Caco-2 (cell line): Measurements from ENCODE around the gene HERC5. TPM values are rescaled to one million over a fixed set of nuclear protein-coding genes. Genes with fewer than 3 reads are reported as not detected.
"Not testable (repeated sequence)": the region's sequence is repeated elsewhere in the genome, so short reads cannot be mapped to it uniquely, and the experiment has no call there.

ENCODE experiments used
- BruUV-seq: library from RNA; stranded (reverse); fragments of 400-500 nt; replicated peaks from 2 replicates; lab custom pipeline; 2021; lab: Mats Ljungman, UMichigan
- CTCF ChIA-PET: fragments of 300-600 bp; sonication (Branson Sonifier 250); formaldehyde crosslinking; loops from one replicate; lab custom pipeline; 2022; ENCODE audit warnings: antibody characterized with exemption; lab: Charles Lee
- POLR2A ChIA-PET: fragments of 300-600 bp; sonication (Branson Sonifier 250); formaldehyde crosslinking; loops from one replicate; lab custom pipeline; 2022; ENCODE audit warnings: antibody characterized with exemption; lab: Charles Lee
- DNase-seq, 2 experiments: peaks; one replicate each; pipeline versions ENCODE4 v3.0.0 to v3.0.0-alpha.2; 2020 to 2022
- H3K27me3 ChIP-seq: replicated peaks from 2 replicates; pipeline ENCODE4 v1.6.0; 2011; ENCODE audit warnings: low read length; ENCODE audit not compliant: control insufficient read depth, insufficient read depth
- H3K36me3 ChIP-seq: 2 replicates; pipeline ENCODE4 v1.5.1; 2011; ENCODE audit warnings: low read length; ENCODE audit not compliant: control insufficient read depth, insufficient read depth
- H3K4me1 ChIP-seq: fragments of 250-450 bp; sonication (Bioruptor Pico); 2 replicates; pipeline ENCODE4 v1.5.1; 2020; ENCODE audit warnings: mild to moderate bottlenecking
- H3K4me3 ChIP-seq: 2 replicates; pipeline ENCODE4 v1.5.1; 2011; ENCODE audit warnings: low read depth, mild to moderate bottlenecking, control low read depth, low read length
- H3K9me3 ChIP-seq: fragments of 250-450 bp; sonication (Bioruptor Pico); 2 replicates; pipeline ENCODE4 v1.5.1; 2020; ENCODE audit warnings: mild to moderate bottlenecking, moderate library complexity
- H3K27ac Mint-ChIP-seq: one replicate; pipeline ENCODE4 v1.8.0; 2022; ENCODE audit warnings: mixed read lengths; ENCODE audit not compliant: unreplicated experiment
- H3K27me3 Mint-ChIP-seq: one replicate; pipeline ENCODE4 v1.8.0; 2022; ENCODE audit warnings: mixed read lengths; ENCODE audit not compliant: insufficient read depth, unreplicated experiment
- H3K36me3 Mint-ChIP-seq: one replicate; pipeline ENCODE4 v1.8.0; 2022; ENCODE audit warnings: mild to moderate bottlenecking, mixed read lengths; ENCODE audit not compliant: insufficient read depth, unreplicated experiment
- H3K4me1 Mint-ChIP-seq: one replicate; pipeline ENCODE4 v1.8.0; 2022; ENCODE audit warnings: low read depth, mixed read lengths; ENCODE audit not compliant: unreplicated experiment
- H3K4me3 Mint-ChIP-seq: one replicate; pipeline ENCODE4 v1.8.0; 2022; ENCODE audit warnings: mild to moderate bottlenecking, moderate library complexity, mixed read lengths; ENCODE audit not compliant: unreplicated experiment
- H3K9me3 Mint-ChIP-seq: one replicate; pipeline ENCODE4 v1.8.0; 2022; ENCODE audit warnings: mixed read lengths; ENCODE audit not compliant: unreplicated experiment
- intact Hi-C: fragments of 100-400 bp; cut with micrococcal nuclease; formaldehyde crosslinking; loops from one replicate; pipeline ENCODE4 v1.10.0; 2022; ENCODE audit not compliant: unreplicated experiment
- total RNA-seq: library from RNA; stranded (reverse); gene quantifications from 2 replicates; pipeline ENCODE4 v1.2.3, GENCODE V29; 2022
- TF ChIP-seq, protein P1 (sequence below), 2 experiments: fragments of 200-600 bp in 1 of 2; IDR thresholded peaks; 1 replicate in 1 of 2; 2 replicates in 1 of 2; pipeline versions ENCODE4 v1.5.1 to v1.8.0; 2011 to 2022; ENCODE audit warnings: antibody characterized with exemption in 1 of 2, control low read depth in 1 of 2, inconsistent platforms in 1 of 2, low read depth in 1 of 2, low read length in 1 of 2, mild to moderate bottlenecking in 1 of 2, moderate library complexity in 1 of 2; ENCODE audit not compliant: insufficient read depth in 1 of 2, severe bottlenecking in 1 of 2, unreplicated experiment in 1 of 2

HERC5 gene
- total RNA-seq, 1 experiment from 2014 or later: 5.6 TPM

DNA sequence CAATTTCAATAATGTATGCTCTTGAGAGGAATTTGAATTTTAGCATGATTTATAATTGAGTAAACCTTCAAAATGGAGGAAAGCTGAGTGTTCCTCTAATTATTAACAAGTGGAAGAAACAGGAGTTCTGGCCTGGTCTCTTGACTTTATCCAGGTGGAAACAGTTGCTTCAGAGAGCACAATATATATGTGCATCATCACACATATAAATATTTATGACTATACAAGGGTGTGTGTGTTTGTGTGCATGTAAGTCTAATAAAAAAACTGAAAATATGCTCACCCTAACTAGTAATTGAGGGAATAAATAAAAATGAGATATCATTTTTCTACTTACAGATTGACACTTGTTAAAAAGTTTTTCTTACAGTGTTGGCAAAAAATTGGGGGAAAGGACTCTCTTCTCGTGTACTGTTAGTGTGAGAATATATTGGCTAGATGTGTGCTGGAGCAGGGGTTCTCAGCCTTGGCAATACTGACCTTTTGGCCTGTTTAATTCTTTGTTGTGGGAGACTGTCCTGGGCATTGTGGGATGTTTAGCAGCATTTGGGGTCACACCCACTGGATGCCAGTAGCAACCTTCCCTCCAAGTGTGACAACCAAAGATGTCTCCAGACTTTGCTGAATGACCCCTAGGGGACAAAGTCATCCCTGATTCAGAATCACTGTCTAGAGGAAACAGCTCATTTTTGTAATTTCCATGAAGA is 20.8 kb upstream of the HERC5 start:
- Mint-ChIP-seq H3K9me3 (no peaks in the 10 kb centered on the region), H3K4me3 (no peak overlapping the region), H3K27me3 (no peaks in the 10 kb centered on the region), H3K36me3 (no peaks in the 10 kb centered on the region), H3K4me1 (peaks cover 6% of the 10 kb centered on the region), H3K27ac (no peak overlapping the region)
- no peak for DNase-seq
- no peaks in the 10 kb centered on the region for H3K36me3 ChIP-seq
- TF ChIP-seq, protein P1, sequence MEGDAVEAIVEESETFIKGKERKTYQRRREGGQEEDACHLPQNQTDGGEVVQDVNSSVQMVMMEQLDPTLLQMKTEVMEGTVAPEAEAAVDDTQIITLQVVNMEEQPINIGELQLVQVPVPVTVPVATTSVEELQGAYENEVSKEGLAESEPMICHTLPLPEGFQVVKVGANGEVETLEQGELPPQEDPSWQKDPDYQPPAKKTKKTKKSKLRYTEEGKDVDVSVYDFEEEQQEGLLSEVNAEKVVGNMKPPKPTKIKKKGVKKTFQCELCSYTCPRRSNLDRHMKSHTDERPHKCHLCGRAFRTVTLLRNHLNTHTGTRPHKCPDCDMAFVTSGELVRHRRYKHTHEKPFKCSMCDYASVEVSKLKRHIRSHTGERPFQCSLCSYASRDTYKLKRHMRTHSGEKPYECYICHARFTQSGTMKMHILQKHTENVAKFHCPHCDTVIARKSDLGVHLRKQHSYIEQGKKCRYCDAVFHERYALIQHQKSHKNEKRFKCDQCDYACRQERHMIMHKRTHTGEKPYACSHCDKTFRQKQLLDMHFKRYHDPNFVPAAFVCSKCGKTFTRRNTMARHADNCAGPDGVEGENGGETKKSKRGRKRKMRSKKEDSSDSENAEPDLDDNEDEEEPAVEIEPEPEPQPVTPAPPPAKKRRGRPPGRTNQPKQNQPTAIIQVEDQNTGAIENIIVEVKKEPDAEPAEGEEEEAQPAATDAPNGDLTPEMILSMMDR (IDR thresholded peaks at IDR 0.05; ENCODE audit: insufficient read depth in 1 of 2, low read depth in 1 of 2, low read length in 1 of 2, severe bottlenecking in 1 of 2, unreplicated experiment in 1 of 2): no peak
- H3K4me1 ChIP-seq: no peaks in the 10 kb centered on the region; the same call in 1 of the 2 replicates
- intact Hi-C loops: no loop called here
- POLR2A ChIA-PET: no interaction called here
- H3K27me3 ChIP-seq: no peaks in the 10 kb centered on the region
- no TSS peak for BruUV-seq
- no peak overlapping the region for H3K4me3 ChIP-seq
- CTCF ChIA-PET: no interaction called here
- no peaks in the 10 kb centered on the region for H3K9me3 ChIP-seq

GRCh38 chr4:88437873-88438272 is 19.0 kb upstream of the HERC5 start:
- H3K27ac Mint-ChIP-seq, H3K27me3 Mint-ChIP-seq, H3K9me3 ChIP-seq, H3K4me1 ChIP-seq, H3K9me3 Mint-ChIP-seq, H3K27me3 ChIP-seq, H3K4me1 Mint-ChIP-seq, H3K4me3 Mint-ChIP-seq, DNase-seq, CTCF ChIA-PET, BruUV-seq, POLR2A ChIA-PET, H3K36me3 Mint-ChIP-seq, H3K4me3 ChIP-seq, H3K36me3 ChIP-seq, intact Hi-C loops: not testable (repeated sequence)

DNA sequence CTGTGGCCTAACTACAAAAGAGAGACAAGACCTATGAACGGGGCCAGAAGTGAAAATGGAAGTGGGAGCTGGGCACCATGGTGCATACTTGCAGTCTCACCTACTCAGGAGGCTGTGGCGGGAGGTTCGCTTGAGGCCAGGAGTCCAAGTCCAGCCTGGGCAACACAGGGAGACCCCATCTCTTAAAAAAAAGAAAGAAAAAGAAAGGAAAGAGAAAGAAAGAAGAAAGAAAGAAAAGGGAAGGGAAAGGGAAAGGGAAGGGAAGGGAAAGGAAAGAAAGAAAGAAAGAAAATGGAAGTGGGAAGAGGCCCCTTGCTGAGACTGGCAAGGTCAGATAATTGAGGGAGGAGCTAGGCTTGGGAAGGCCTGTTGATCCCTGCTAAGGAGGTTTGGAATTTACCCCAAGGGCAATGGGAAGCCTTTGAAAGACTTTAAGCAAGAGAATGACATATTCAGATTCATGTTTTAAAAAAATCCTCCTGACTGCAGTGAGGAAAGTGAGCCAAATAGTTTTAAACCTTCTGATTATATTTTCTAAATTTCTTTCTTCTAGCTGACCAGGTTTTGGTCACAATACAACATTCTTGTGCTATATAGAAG is 17.7 kb upstream of the HERC5 start:
- Histone ChIP-seq H3K9me3 (no peaks in the 10 kb centered on the region), H3K4me1 (no peaks in the 10 kb centered on the region; the same call in 1 of the 2 replicates), H3K4me3 (no peak overlapping the region), H3K27me3 (no peaks in the 10 kb centered on the region), H3K36me3 (no peaks in the 10 kb centered on the region)
- intact Hi-C loops: no loop called here
- ChIA-PET POLR2A (interaction anchor here (1.0 kb wide), 1 partner anchor 60 kb away, joined by 3 read pairs; the partner anchor contains the start of gene HERC6), CTCF (no interaction called here)
- no peak overlapping the region for H3K27ac Mint-ChIP-seq
- H3K4me3 Mint-ChIP-seq: no peak overlapping the region
- peaks cover 6% of the 10 kb centered on the region for H3K4me1 Mint-ChIP-seq
- no TSS peak for BruUV-seq
- peak; percentile 42 to 51 for DNase-seq
- no peaks in the 10 kb centered on the region for H3K36me3 Mint-ChIP-seq
- H3K9me3 Mint-ChIP-seq: no peaks in the 10 kb centered on the region
- TF ChIP-seq, protein P1 (IDR thresholded peaks at IDR 0.05; ENCODE audit: insufficient read depth in 1 of 2, low read depth in 1 of 2, low read length in 1 of 2, severe bottlenecking in 1 of 2, unreplicated experiment in 1 of 2): no peak
- no peaks in the 10 kb centered on the region for H3K27me3 Mint-ChIP-seq
